SK-N-SH (cell line): ENCODE measurements around the gene ATP5PB. TPM values are rescaled to one million over a fixed set of nuclear protein-coding genes. Genes with fewer than 3 reads are reported as not detected.

Source experiments
- CTCF ChIA-PET: fragments of 300-600, 350-600 bp; formaldehyde crosslinking; extraction: SDS; loops from one replicate; lab custom pipeline; 2021; lab: Yijun Ruan, JAX
- POLR2A ChIA-PET: fragments of 350-600 bp; sonication (Branson Sonifier 250); formaldehyde crosslinking; extraction: SDS; loops from one replicate; lab custom pipeline; 2020; ENCODE audit warnings: antibody characterized with exemption, inconsistent platforms; lab: Yijun Ruan, JAX
- DNase-seq: peaks from one replicate; pipeline ENCODE4 v3.0.0; 2012
- H2AFZ ChIP-seq: fragments of 200-600 bp; sonication (generic); 2 replicates; pipeline ENCODE4 v1.8.1; 2016; ENCODE audit warnings: antibody characterized with exemption, mild to moderate bottlenecking, low read depth
- H3F3A ChIP-seq: fragments of 200-600 bp; sonication (generic); replicated peaks from 2 replicates; pipeline ENCODE3; 2016; ENCODE audit warnings: antibody characterized with exemption, mild to moderate bottlenecking; ENCODE audit not compliant: insufficient read depth
- H3K27ac ChIP-seq, 2 experiments: fragments of 200-500 bp in 1 of 2; fragments of 200-600 bp in 1 of 2; sonication (Bioruptor generic) in 1 of 2; sonication (generic), shearing (Covaris generic) in 1 of 2; 2 replicates each; pipeline versions ENCODE4 v1.5.1 to v1.6.1; 2014 to 2016; ENCODE audit warnings: low read depth in 2 of 2, inconsistent platforms in 1 of 2, low read length in 1 of 2, mild to moderate bottlenecking in 1 of 2, mixed read lengths in 1 of 2
- H3K27me3 ChIP-seq: fragments of 200-600 bp; sonication (generic), shearing (Covaris generic); 2 replicates; pipeline ENCODE4 v1.6.1; 2016; ENCODE audit warnings: mixed run types; ENCODE audit not compliant: insufficient read depth
- H3K36me3 ChIP-seq, 2 experiments: fragments of 200-500 bp in 1 of 2; fragments of 200-600 bp in 1 of 2; sonication (Bioruptor generic) in 1 of 2; sonication (generic) in 1 of 2; replicated peaks in 1 of 2; 2 replicates each; pipeline versions ENCODE3 to v1.5.1; 2014 to 2016; ENCODE audit warnings: low read length in 1 of 2, mild to moderate bottlenecking in 1 of 2; ENCODE audit not compliant: insufficient read depth in 2 of 2, control insufficient read depth in 1 of 2
- H3K4me1 ChIP-seq, 2 experiments: fragments of 200-500 bp in 1 of 2; fragments of 200-600 bp in 1 of 2; sonication (Bioruptor generic) in 1 of 2; sonication (generic), shearing (Covaris generic) in 1 of 2; 2 replicates each; pipeline versions ENCODE4 v1.5.1 to v1.6.1; 2014 to 2016; ENCODE audit warnings: low read depth in 1 of 2, low read length in 1 of 2, mixed run types in 1 of 2; ENCODE audit not compliant: insufficient read depth in 2 of 2, control insufficient read depth in 1 of 2
- H3K4me2 ChIP-seq: fragments of 200-600 bp; sonication (generic), shearing (Covaris generic); 2 replicates; pipeline ENCODE4 v1.6.1; 2017; ENCODE audit warnings: mixed run types
- H3K4me3 ChIP-seq, 2 experiments: fragments of 200-500 bp in 1 of 2; fragments of 200-600 bp in 1 of 2; sonication (Bioruptor generic) in 1 of 2; sonication (generic), shearing (Covaris generic) in 1 of 2; 2 replicates each; pipeline versions ENCODE4 v1.5.1 to v1.8.1; 2014 to 2016; ENCODE audit warnings: low read depth in 2 of 2, inconsistent platforms in 1 of 2, low read length in 1 of 2, mild to moderate bottlenecking in 1 of 2, mixed read lengths in 1 of 2, moderate library complexity in 1 of 2
- H3K79me2 ChIP-seq: fragments of 200-600 bp; sonication (generic); 2 replicates; pipeline ENCODE4 v1.8.1; 2017; ENCODE audit warnings: mild to moderate bottlenecking; ENCODE audit not compliant: insufficient read depth
- H3K9ac ChIP-seq: fragments of 200-600 bp; sonication (generic); 2 replicates; pipeline ENCODE4 v1.6.1; 2017; ENCODE audit warnings: mixed run types
- H3K9me2 ChIP-seq: fragments of 200-600 bp; sonication (generic); 2 replicates; pipeline ENCODE4 v1.6.1; 2017; ENCODE audit warnings: mixed run types
- H3K9me3 ChIP-seq: fragments of 200-600 bp; sonication (generic); 2 replicates; pipeline ENCODE4 v1.6.1; 2017; ENCODE audit warnings: mixed run types, mild to moderate bottlenecking, moderate library complexity
- H4K20me1 ChIP-seq: fragments of 200-600 bp; sonication (generic); 2 replicates; pipeline ENCODE4 v1.6.1; 2017; ENCODE audit warnings: mild to moderate bottlenecking, mixed run types; ENCODE audit not compliant: insufficient read depth
- CTCF ChIP-seq: fragments of 200-600 bp; sonication (generic); IDR thresholded peaks from 2 replicates; pipeline ENCODE4 v1.6.1; 2017; ENCODE audit warnings: antibody characterized with exemption, mild to moderate bottlenecking, moderate library complexity
- ELF1 ChIP-seq: IDR thresholded peaks from 2 replicates; pipeline ENCODE4 v1.4.0; 2012
- FOSL2 ChIP-seq: IDR thresholded peaks from 2 replicates; pipeline ENCODE4 v1.4.0; 2012; ENCODE audit warnings: low read depth, mild to moderate bottlenecking, moderate library complexity, borderline replicate concordance
- GABPA ChIP-seq: IDR thresholded peaks from 2 replicates; pipeline ENCODE4 v1.4.0; 2012; ENCODE audit warnings: low read depth, mild to moderate bottlenecking
- GATA2 ChIP-seq: sonication (generic); formaldehyde crosslinking; IDR thresholded peaks from 2 replicates; pipeline ENCODE4 v1.5.0; 2020; ENCODE audit warnings: mild to moderate bottlenecking, missing genetic modification reagents
- MXI1 ChIP-seq: IDR thresholded peaks from 2 replicates; pipeline ENCODE4 v1.6.1; 2012; ENCODE audit warnings: mild to moderate bottlenecking, low read depth, low read length, improper control_type of control experiment
- NFIC ChIP-seq: IDR thresholded peaks from 2 replicates; pipeline ENCODE4 v1.4.0; 2012; ENCODE audit warnings: borderline replicate concordance
- NRF1 ChIP-seq: IDR thresholded peaks from 2 replicates; pipeline ENCODE4 v1.6.1; 2012; ENCODE audit warnings: low read depth, mild to moderate bottlenecking, low read length
- RAD21 ChIP-seq: IDR thresholded peaks from 2 replicates; pipeline ENCODE4 v1.6.1; 2012; ENCODE audit warnings: mild to moderate bottlenecking, low read length
- RCOR1 ChIP-seq: fragments of 150-350 bp; IDR thresholded peaks from 2 replicates; pipeline ENCODE4 v1.6.1; 2017; ENCODE audit warnings: antibody characterized with exemption, low read length
- RXRA ChIP-seq: IDR thresholded peaks from 2 replicates; pipeline ENCODE4 v1.4.0; 2012; ENCODE audit warnings: low read depth, mild to moderate bottlenecking, borderline replicate concordance
- SMC3 ChIP-seq: IDR thresholded peaks from 2 replicates; pipeline ENCODE4 v1.6.1; 2012; ENCODE audit warnings: low read depth, low read length, improper control_type of control experiment
- TAF1 ChIP-seq: IDR thresholded peaks from 2 replicates; pipeline ENCODE4 v1.6.1; 2012; ENCODE audit warnings: low read depth, mild to moderate bottlenecking, low read length, moderate library complexity, borderline replicate concordance
- YY1 ChIP-seq: IDR thresholded peaks from 2 replicates; pipeline ENCODE4 v1.4.0; 2012; ENCODE audit warnings: low read depth, mild to moderate bottlenecking
- WGBS: methylation state at CpG from one replicate; pipeline ENCODE4 v1.1.6; 2017; ENCODE audit warnings: low lambda C conversion rate; 5-methylcytosine and 5-hydroxymethylcytosine counted together
- polyA plus RNA-seq, 3 experiments: library from polyadenylated mRNA; depleted of rRNA; stranded (reverse); fragments of >200 nt; gene quantifications; 2 replicates each; pipeline ENCODE4 v1.2.3, GENCODE V29; 2012
- TF ChIP-seq, protein P1 (sequence below): IDR thresholded peaks from 2 replicates; pipeline ENCODE4 v1.4.0; 2012; ENCODE audit warnings: low read depth
- TF ChIP-seq, protein P2 (sequence below): IDR thresholded peaks from 2 replicates; pipeline ENCODE4; 2012

ATP5PB gene
- polyA plus RNA-seq, 1 of the 3 experiments (the other 2 are of a cell fraction) = 177 TPM

- no peaks in the 10 kb centered on the region for H4K20me1 ChIP-seq
- H3K4me3 ChIP-seq = no peak overlapping the region
- H3K9ac ChIP-seq = no peak overlapping the region
- TF ChIP-seq YY1 (no peak), ELF1 (no peak), MXI1 (no peak)
- H3K9me3 ChIP-seq = no peaks in the 10 kb centered on the region
- ChIA-PET CTCF (interaction anchor here (0.7 to 1.2 kb wide), 2 partner anchors 9 to 219 kb away, joined by 3 to 4 read pairs; no protein-coding TSS in a partner anchor), POLR2A (no interaction called here)
- H3K9me2 ChIP-seq = no peaks in the 10 kb centered on the region
- peaks cover 57 to 85% of the 10 kb centered on the region in 2 experiments for H3K36me3 ChIP-seq
- no peak overlapping the region for H3K27ac ChIP-seq
- no peak overlapping the region for H2AFZ ChIP-seq
- peaks cover 32% of the 10 kb centered on the region for H3K79me2 ChIP-seq
- no peak for DNase-seq
- H3F3A ChIP-seq = peaks cover 3% of the 10 kb centered on the region
- H3K4me1 ChIP-seq = no peaks in the 10 kb centered on the region; a peak in 2 of 4 replicates
- H3K27me3 ChIP-seq = no peaks in the 10 kb centered on the region
- 86% methylated on average over 4 of the region's 4 CpGs for WGBS
- H3K4me2 ChIP-seq = no peak overlapping the region
Observed at GRCh38 chr1:111442457-111442856, 6.8 kb upstream of the ATP5PB start.

DNA sequence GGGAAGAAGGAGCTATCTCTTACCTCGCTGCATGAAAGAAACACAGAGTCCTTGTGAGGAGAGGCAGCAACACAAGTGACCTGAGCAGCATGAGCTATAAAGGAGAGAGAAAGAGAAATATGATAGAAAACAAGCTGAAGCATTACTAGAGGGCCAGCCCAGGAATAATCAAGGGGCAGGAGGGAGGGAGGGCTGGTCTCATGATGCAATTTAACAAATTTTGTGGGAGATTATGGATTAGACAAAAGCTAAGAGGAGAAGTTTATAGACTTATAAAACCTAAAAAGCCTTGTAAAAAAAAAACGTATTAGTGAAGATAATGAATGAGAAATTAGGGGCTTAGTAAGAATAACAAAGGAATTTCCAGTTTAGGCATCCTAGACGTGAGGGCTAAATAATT is 5.2 kb upstream of the ATP5PB start:
- Histone ChIP-seq H3K36me3 (peaks cover 48 to 75% of the 10 kb centered on the region in 2 experiments), H2AFZ (no peak overlapping the region), H3K9me2 (no peaks in the 10 kb centered on the region), H3K4me1 (no peaks in the 10 kb centered on the region; a peak in 2 of 4 replicates), H3F3A (peaks cover 3% of the 10 kb centered on the region), H3K4me2 (no peak overlapping the region), H4K20me1 (no peaks in the 10 kb centered on the region), H3K9me3 (no peaks in the 10 kb centered on the region), H3K27me3 (no peaks in the 10 kb centered on the region), H3K27ac (no peak overlapping the region), H3K4me3 (no peak overlapping the region), H3K9ac (no peak overlapping the region), H3K79me2 (peaks cover 46% of the 10 kb centered on the region)
- POLR2A ChIA-PET = no interaction called here
- no peak for DNase-seq
- WGBS = 87% methylated on average over 3 of the region's 3 CpGs
- CTCF ChIA-PET = no interaction called here
- TF ChIP-seq FOSL2 (no peak), RAD21 (no peak), ELF1 (no peak), YY1 (no peak), TAF1 (no peak), RXRA (no peak), CTCF (no peak), NRF1 (no peak), GATA2 (CRISPR knock-in tag) (no peak), GABPA (no peak), RCOR1 (no peak), SMC3 (no peak), NFIC (no peak)
- TF ChIP-seq, protein P1, sequence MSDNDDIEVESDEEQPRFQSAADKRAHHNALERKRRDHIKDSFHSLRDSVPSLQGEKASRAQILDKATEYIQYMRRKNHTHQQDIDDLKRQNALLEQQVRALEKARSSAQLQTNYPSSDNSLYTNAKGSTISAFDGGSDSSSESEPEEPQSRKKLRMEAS = no peak
- TF ChIP-seq, protein P2, sequence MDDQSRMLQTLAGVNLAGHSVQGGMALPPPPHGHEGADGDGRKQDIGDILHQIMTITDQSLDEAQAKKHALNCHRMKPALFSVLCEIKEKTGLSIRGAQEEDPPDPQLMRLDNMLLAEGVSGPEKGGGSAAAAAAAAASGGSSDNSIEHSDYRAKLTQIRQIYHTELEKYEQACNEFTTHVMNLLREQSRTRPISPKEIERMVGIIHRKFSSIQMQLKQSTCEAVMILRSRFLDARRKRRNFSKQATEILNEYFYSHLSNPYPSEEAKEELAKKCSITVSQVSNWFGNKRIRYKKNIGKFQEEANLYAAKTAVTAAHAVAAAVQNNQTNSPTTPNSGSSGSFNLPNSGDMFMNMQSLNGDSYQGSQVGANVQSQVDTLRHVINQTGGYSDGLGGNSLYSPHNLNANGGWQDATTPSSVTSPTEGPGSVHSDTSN = no peak
